Stimulated activated CD8-positive, alpha-beta memory T cell treated with anti-CD3 and anti-CD28 coated beads, Interleukin-15, amount 100 ng/mL, for 1 hour (primary cell): Measurements from ENCODE around the gene GLI1.
A peak's percentile ranks its signal among the peaks of the same experiment; 100 is the strongest.
"Not testable (repeated sequence)": the region's sequence is repeated elsewhere in the genome, so short reads cannot be mapped to it uniquely, and the experiment has no call there.

Experiments used
- DNase-seq: peaks from one replicate; pipeline ENCODE4 v3.0.0-alpha.2; 2020; ENCODE audit warnings: low read depth

Gene GLI1

GRCh38 chr12:57459750-57460467 lies at the start of gene GLI1:
Gene GLI1 (plus strand): TSS chr12:57459785. CDS start chr12:57463692, 3,907 bp downstream.
- no peak for DNase-seq

GRCh38 chr12:57410534-57410933 lies 49.1 kb upstream of the GLI1 start:
- DNase-seq = no peak

- not testable (repeated sequence) for DNase-seq
Measured at GRCh38 chr12:57414160-57414559, 45.4 kb upstream of the GLI1 start.

- no peak for DNase-seq
Measured at GRCh38 chr12:57415088-57415487, 44.5 kb upstream of the GLI1 start.

- DNase-seq = no peak
Measured at GRCh38 chr12:57416039-57416996, 43.3 kb upstream of the GLI1 start.

- DNase-seq = no peak
Measured at GRCh38 chr12:57418255-57418654, 41.3 kb upstream of the GLI1 start.

- DNase-seq = no peak
Measured at GRCh38 chr12:57419495-57419894, 40.1 kb upstream of the GLI1 start.

GRCh38 chr12:57420482-57420881 lies 39.1 kb upstream of the GLI1 start:
- no peak for DNase-seq

- not testable (repeated sequence) for DNase-seq
Measured at GRCh38 chr12:57426948-57427347, 32.6 kb upstream of the GLI1 start.

- DNase-seq = no peak
Measured at GRCh38 chr12:57428965-57429364, 30.6 kb upstream of the GLI1 start.

- no peak for DNase-seq
Measured at GRCh38 chr12:57429473-57430111, 30.0 kb upstream of the GLI1 start.

- peak; percentile 33 for DNase-seq
Measured at GRCh38 chr12:57430112-57430930, 29.3 kb upstream of the GLI1 start.

- DNase-seq = peak; percentile 92
Measured at GRCh38 chr12:57430931-57431566, 28.5 kb upstream of the GLI1 start, which contains the start of gene R3HDM2. Gene R3HDM2 (minus strand): TSS chr12:57431043. CDS start chr12:57310428, 120,615 bp downstream.

- no peak for DNase-seq
Measured at GRCh38 chr12:57431654-57432188, 27.9 kb upstream of the GLI1 start.

- DNase-seq = no peak
Measured at GRCh38 chr12:57433370-57433769, 26.2 kb upstream of the GLI1 start.

- no peak for DNase-seq
Measured at GRCh38 chr12:57434517-57435223, 24.9 kb upstream of the GLI1 start, which contains the start of gene INHBC. Gene INHBC (plus strand): TSS chr12:57434784. CDS start chr12:57434887, 103 bp downstream.

- DNase-seq = no peak
Measured at GRCh38 chr12:57435293-57435692, 24.3 kb upstream of the GLI1 start.

GRCh38 chr12:57438400-57438799 lies 21.2 kb upstream of the GLI1 start:
- no peak for DNase-seq

- no peak for DNase-seq
Measured at GRCh38 chr12:57439762-57440266, 19.8 kb upstream of the GLI1 start.

- not testable (repeated sequence) for DNase-seq
Measured at GRCh38 chr12:57441393-57441792, 18.2 kb upstream of the GLI1 start.
